CD4-positive, CD25-positive, alpha-beta regulatory T cell (primary cell): ENCODE results near the gene MXRA5. TPM values are rescaled to one million over a fixed set of nuclear protein-coding genes. Genes with fewer than 3 reads are reported as not detected.

Experiments
- ATAC-seq, 2 donors: fragments of 150-1000 bp; cut with Tn5 transposase; one replicate each; pipeline ENCODE4 v1.10.0; 2021; ENCODE audit warnings: low read depth in 2 of 2, moderate number of reproducible peaks in 2 of 2, moderate library complexity in 1 of 2
- DNase-seq, 3 donors: peaks; one replicate each; pipeline versions ENCODE4 v3.0.0 to v3.0.0-alpha.2; 2012 to 2022; ENCODE audit warnings: mixed read lengths in 1 of 3
- H3K27ac ChIP-seq: one replicate; pipeline ENCODE4 v1.7.0; 2013; ENCODE audit warnings: mild to moderate bottlenecking, low read length; ENCODE audit not compliant: insufficient read depth, poor library complexity, severe bottlenecking
- H3K27me3 ChIP-seq: one replicate; pipeline ENCODE4 v1.7.0; 2013; ENCODE audit warnings: low read length; ENCODE audit not compliant: control insufficient read depth, insufficient read depth
- H3K36me3 ChIP-seq: one replicate; pipeline ENCODE4 v1.7.0; 2013; ENCODE audit warnings: mild to moderate bottlenecking, low read length, moderate library complexity; ENCODE audit not compliant: control insufficient read depth, insufficient read depth
- H3K4me1 ChIP-seq: 2 replicates; pipeline ENCODE4 v1.7.0; 2013; ENCODE audit warnings: mild to moderate bottlenecking, low read length; ENCODE audit not compliant: insufficient read depth, control insufficient read depth, poor library complexity, severe bottlenecking
- H3K4me3 ChIP-seq: one replicate; pipeline ENCODE4 v1.7.0; 2013; ENCODE audit warnings: low read depth, mild to moderate bottlenecking, low read length, moderate library complexity
- H3K9me3 ChIP-seq, 2 experiments: 1 replicate in 1 of 2; 2 replicates in 1 of 2; pipeline ENCODE4 v1.7.0; 2013; ENCODE audit warnings: low read length in 2 of 2, mild to moderate bottlenecking in 1 of 2, moderate library complexity in 1 of 2; ENCODE audit not compliant: control insufficient read depth in 2 of 2
- H3K27ac Mint-ChIP-seq, 3 donors: one replicate each; pipeline ENCODE4 v1.8.0; 2020 to 2022; ENCODE audit warnings: mild to moderate bottlenecking in 3 of 3, mixed read lengths in 3 of 3, moderate library complexity in 2 of 3
- H3K27me3 Mint-ChIP-seq: one replicate; pipeline ENCODE4 v1.8.0; 2022; ENCODE audit warnings: mild to moderate bottlenecking, mixed read lengths
- H3K36me3 Mint-ChIP-seq: one replicate; pipeline ENCODE4 v1.8.0; 2020; ENCODE audit warnings: mixed read lengths
- H3K4me1 Mint-ChIP-seq, 4 donors: one replicate each; pipeline ENCODE4 v1.8.0; 2020 to 2022; ENCODE audit warnings: mixed read lengths in 4 of 4, mild to moderate bottlenecking in 1 of 4
- H3K4me3 Mint-ChIP-seq, 4 donors: one replicate each; pipeline ENCODE4 v1.8.0; 2020 to 2022; ENCODE audit warnings: mild to moderate bottlenecking in 4 of 4, mixed read lengths in 4 of 4, moderate library complexity in 3 of 4
- H3K9me3 Mint-ChIP-seq, 7 donors: one replicate each; pipeline ENCODE4 v1.8.0; 2020 to 2022; ENCODE audit warnings: mixed read lengths in 7 of 7, mild to moderate bottlenecking in 3 of 7, moderate library complexity in 2 of 7
- polyA plus RNA-seq, 4 donors: library from polyadenylated mRNA; unstranded; fragments of 300-500 nt; fragmentation: Illumina TruSeq; gene quantifications; one replicate each; pipeline ENCODE4 v1.2.3, GENCODE V29; 2021
- total RNA-seq: library from RNA; stranded (reverse); gene quantifications from one replicate; pipeline ENCODE4 v1.2.3, GENCODE V29; 2022

MXRA5 gene
- total RNA-seq (not detected), polyA plus RNA-seq (not detected)

- Mint-ChIP-seq H3K36me3 (no peaks in the 10 kb centered on the region), H3K9me3 (peaks cover 0 to 7% (median 0%) of the 10 kb centered on the region in 7 donors), H3K4me3 (no peak within 1 kb of the TSS), H3K4me1 (no peaks in the 10 kb centered on the region), H3K27ac (no peak within 1 kb of the TSS), H3K27me3 (no peaks in the 10 kb centered on the region)
- no peak within 1 kb of the TSS for H3K4me3 ChIP-seq
- H3K4me1 ChIP-seq: no peaks in the 10 kb centered on the region
- H3K27ac ChIP-seq: no peak within 1 kb of the TSS
- no peaks in the 10 kb centered on the region for H3K36me3 ChIP-seq
- no peaks in the 10 kb centered on the region for H3K27me3 ChIP-seq
- DNase-seq (no peak), ATAC-seq (no peak)
- H3K9me3 ChIP-seq: no peaks in the 10 kb centered on the region
Measured at GRCh38 chrX:3346501-3347259, at the start of gene MXRA5. MXRA5 (minus strand) TSS chrX:3346652; CDS start chrX:3343833, 2,819 bp downstream.

GRCh38 chrX:3393581-3394111 lies 47.2 kb upstream of the MXRA5 start:
- Histone ChIP-seq H3K4me3 (no peak overlapping the region), H3K4me1 (no peaks in the 10 kb centered on the region), H3K27me3 (no peaks in the 10 kb centered on the region), H3K9me3 (no peaks in the 10 kb centered on the region), H3K36me3 (no peaks in the 10 kb centered on the region), H3K27ac (no peak overlapping the region)
- Mint-ChIP-seq H3K36me3 (no peaks in the 10 kb centered on the region), H3K9me3 (peaks cover 0 to 3% (median 0%) of the 10 kb centered on the region in 7 donors), H3K27ac (no peak overlapping the region), H3K4me1 (no peaks in the 10 kb centered on the region), H3K4me3 (no peak overlapping the region), H3K27me3 (no peaks in the 10 kb centered on the region)
- ATAC-seq (no peak), DNase-seq (no peak)

GRCh38 chrX:3393178-3393577 lies 46.7 kb upstream of the MXRA5 start:
- H3K27ac Mint-ChIP-seq: no peak overlapping the region
- Histone ChIP-seq H3K27ac (no peak overlapping the region), H3K4me1 (no peaks in the 10 kb centered on the region), H3K4me3 (no peak overlapping the region), H3K36me3 (no peaks in the 10 kb centered on the region), H3K27me3 (no peaks in the 10 kb centered on the region), H3K9me3 (no peaks in the 10 kb centered on the region)
- ATAC-seq (no peak), DNase-seq (no peak)
- H3K36me3 Mint-ChIP-seq: no peaks in the 10 kb centered on the region
- H3K27me3 Mint-ChIP-seq: no peaks in the 10 kb centered on the region
- no peak overlapping the region for H3K4me3 Mint-ChIP-seq
- H3K4me1 Mint-ChIP-seq: no peaks in the 10 kb centered on the region
- peaks cover 0 to 3% (median 0%) of the 10 kb centered on the region in 7 donors for H3K9me3 Mint-ChIP-seq

- no peaks in the 10 kb centered on the region for H3K36me3 Mint-ChIP-seq
- H3K4me1 Mint-ChIP-seq: no peaks in the 10 kb centered on the region
- DNase-seq (no peak), ATAC-seq (no peak)
- H3K9me3 ChIP-seq: no peaks in the 10 kb centered on the region
- H3K4me1 ChIP-seq: no peaks in the 10 kb centered on the region
- no peak overlapping the region for H3K27ac Mint-ChIP-seq
- H3K9me3 Mint-ChIP-seq: peaks cover 0 to 1% (median 0%) of the 10 kb centered on the region in 7 donors
- H3K4me3 ChIP-seq: no peak overlapping the region
- no peaks in the 10 kb centered on the region for H3K36me3 ChIP-seq
- H3K27me3 ChIP-seq: no peaks in the 10 kb centered on the region
- no peak overlapping the region for H3K4me3 Mint-ChIP-seq
- no peak overlapping the region for H3K27ac ChIP-seq
- H3K27me3 Mint-ChIP-seq: no peaks in the 10 kb centered on the region
Measured at GRCh38 chrX:3388457-3388856, 42.0 kb upstream of the MXRA5 start.

GRCh38 chrX:3384327-3384726 lies 37.9 kb upstream of the MXRA5 start:
- Histone ChIP-seq H3K4me1 (no peaks in the 10 kb centered on the region), H3K9me3 (no peaks in the 10 kb centered on the region), H3K27me3 (no peaks in the 10 kb centered on the region), H3K36me3 (no peaks in the 10 kb centered on the region), H3K27ac (no peak overlapping the region), H3K4me3 (no peak overlapping the region)
- ATAC-seq: no peak
- no peak for DNase-seq
- no peak overlapping the region for H3K27ac Mint-ChIP-seq
- no peaks in the 10 kb centered on the region for H3K36me3 Mint-ChIP-seq
- H3K9me3 Mint-ChIP-seq: peaks cover 0 to 9% (median 0%) of the 10 kb centered on the region in 7 donors
- no peaks in the 10 kb centered on the region for H3K27me3 Mint-ChIP-seq
- H3K4me1 Mint-ChIP-seq: no peaks in the 10 kb centered on the region
- H3K4me3 Mint-ChIP-seq: no peak overlapping the region

- ATAC-seq (no peak), DNase-seq (no peak)
- Mint-ChIP-seq H3K9me3 (peaks cover 0 to 12% (median 0%) of the 10 kb centered on the region in 7 donors), H3K4me1 (no peaks in the 10 kb centered on the region), H3K27ac (no peak overlapping the region), H3K36me3 (no peaks in the 10 kb centered on the region), H3K4me3 (no peak overlapping the region), H3K27me3 (no peaks in the 10 kb centered on the region)
- Histone ChIP-seq H3K36me3 (no peaks in the 10 kb centered on the region), H3K9me3 (no peaks in the 10 kb centered on the region), H3K27ac (no peak overlapping the region), H3K4me3 (no peak overlapping the region), H3K4me1 (no peaks in the 10 kb centered on the region), H3K27me3 (no peaks in the 10 kb centered on the region)
Measured at GRCh38 chrX:3380603-3381002, 34.2 kb upstream of the MXRA5 start.

- Histone ChIP-seq H3K9me3 (no peaks in the 10 kb centered on the region), H3K27me3 (no peaks in the 10 kb centered on the region), H3K4me3 (no peak overlapping the region), H3K36me3 (no peaks in the 10 kb centered on the region), H3K4me1 (no peaks in the 10 kb centered on the region), H3K27ac (no peak overlapping the region)
- DNase-seq (no peak), ATAC-seq (no peak)
- H3K36me3 Mint-ChIP-seq: no peaks in the 10 kb centered on the region
- H3K4me3 Mint-ChIP-seq: peak overlapping the region in 1 of 4 donors; percentile 68
- peaks cover 0 to 14% (median 0%) of the 10 kb centered on the region in 7 donors for H3K9me3 Mint-ChIP-seq
- no peaks in the 10 kb centered on the region for H3K4me1 Mint-ChIP-seq
- H3K27me3 Mint-ChIP-seq: no peaks in the 10 kb centered on the region
- H3K27ac Mint-ChIP-seq: no peak overlapping the region
Measured at GRCh38 chrX:3379111-3379510, 32.7 kb upstream of the MXRA5 start.

GRCh38 chrX:3378156-3378555 lies 31.7 kb upstream of the MXRA5 start:
- DNase-seq: no peak
- Mint-ChIP-seq H3K36me3 (no peaks in the 10 kb centered on the region), H3K27me3 (no peaks in the 10 kb centered on the region), H3K27ac (no peak overlapping the region), H3K4me1 (no peaks in the 10 kb centered on the region), H3K9me3 (peaks cover 0 to 11% (median 0%) of the 10 kb centered on the region in 7 donors), H3K4me3 (no peak overlapping the region)
- Histone ChIP-seq H3K9me3 (no peaks in the 10 kb centered on the region), H3K4me3 (no peak overlapping the region), H3K4me1 (no peaks in the 10 kb centered on the region), H3K36me3 (no peaks in the 10 kb centered on the region), H3K27ac (no peak overlapping the region), H3K27me3 (no peaks in the 10 kb centered on the region)
- ATAC-seq: no peak
